HepG2 (cell line): Measurements from ENCODE around the gene PLCG1. TPM values are rescaled to one million over a fixed set of nuclear protein-coding genes. Genes with fewer than 3 reads are reported as not detected.

Experiments used
- ATAC-seq: fragments of 200-7000 bp; cut with Tn5 transposase; 3 replicates; pipeline ENCODE4 v1.9.1; 2020; ENCODE audit warnings: mild to moderate bottlenecking, moderate library complexity
- BruUV-seq: library from RNA; stranded (reverse); fragments of 400-500 nt; replicated peaks from 2 replicates; lab custom pipeline; 2021; lab: Mats Ljungman, UMichigan
- CTCF ChIA-PET: fragments of 300-600 bp; formaldehyde crosslinking; extraction: SDS; loops from one replicate; lab custom pipeline; 2021; ENCODE audit warnings: low total read pairs, inconsistent platforms, low intra/inter-chr PET ratio; lab: Yijun Ruan, JAX
- POLR2A ChIA-PET: fragments of 350-600 bp; sonication (Branson Sonifier 250); formaldehyde crosslinking; loops from one replicate; lab custom pipeline; 2020; ENCODE audit warnings: antibody characterized with exemption, inconsistent platforms; lab: Yijun Ruan, JAX
- DNase-seq: peaks from one replicate; pipeline ENCODE4 v3.0.0-alpha.2; 2015; ENCODE audit warnings: low spot score
- FAIRE-seq: peaks from 3 replicates; lab custom pipeline; 2011; peaks lifted over from hg19 to GRCh38; lab: Jason Lieb, UNC
- H2AFZ ChIP-seq: one replicate; pipeline ENCODE4 v1.6.1; 2011; ENCODE audit warnings: low read length, inconsistent platforms
- H3K27ac ChIP-seq: fragments of 300-600 bp; 3 replicates; pipeline ENCODE4 v1.8.0; 2011; ENCODE audit warnings: mixed run types, mild to moderate bottlenecking, mixed read lengths, low read length, inconsistent platforms; ENCODE audit not compliant: insufficient read depth; ENCODE audit errors: extremely low read length
- H3K27me3 ChIP-seq, 2 experiments: fragments of 200-600 bp in 1 of 2; 2 replicates in 1 of 2; 3 replicates in 1 of 2; pipeline versions ENCODE4 v1.6.0 to v1.8.0; 2011; ENCODE audit warnings: low read length in 2 of 2, mild to moderate bottlenecking in 2 of 2, moderate library complexity in 2 of 2, inconsistent platforms in 1 of 2; ENCODE audit not compliant: insufficient read depth in 2 of 2, control insufficient read depth in 1 of 2
- H3K36me3 ChIP-seq, 2 experiments: fragments of 200-600 bp in 1 of 2; replicated peaks in 1 of 2; 2 replicates in 1 of 2; 3 replicates in 1 of 2; pipeline versions ENCODE4 v1.5.1 to v1.8.0; 2011; ENCODE audit warnings: low read length in 2 of 2, inconsistent platforms in 1 of 2; ENCODE audit not compliant: insufficient read depth in 2 of 2, control insufficient read depth in 1 of 2
- H3K4me1 ChIP-seq: 2 replicates; pipeline ENCODE4 v1.5.1; 2012; ENCODE audit warnings: low read length, inconsistent platforms; ENCODE audit not compliant: insufficient read depth
- H3K4me2 ChIP-seq: 2 replicates; pipeline ENCODE4 v1.6.0; 2011; ENCODE audit warnings: low read depth, low read length, inconsistent platforms
- H3K4me3 ChIP-seq, 3 experiments: fragments of 200-600 bp in 1 of 3; sonication (generic), shearing (Covaris generic) in 1 of 3; replicated peaks in 1 of 3; 2 replicates each; pipeline ENCODE4 v1.5.1; 2011 to 2016; ENCODE audit warnings: low read length in 3 of 3, inconsistent platforms in 2 of 3, low read depth in 2 of 3, mild to moderate bottlenecking in 2 of 3, control low read depth in 1 of 3, mixed read lengths in 1 of 3; ENCODE audit not compliant: insufficient read depth in 1 of 3
- H3K79me2 ChIP-seq: one replicate; pipeline ENCODE4 v1.6.1; 2011; ENCODE audit warnings: low read length, inconsistent platforms; ENCODE audit not compliant: insufficient read depth
- H3K9ac ChIP-seq: 2 replicates; pipeline ENCODE4 v1.6.0; 2011; ENCODE audit warnings: mild to moderate bottlenecking, low read depth, low read length, inconsistent platforms; ENCODE audit not compliant: insufficient read depth
- H3K9me3 ChIP-seq: 2 replicates; pipeline ENCODE4 v1.5.1; 2012; ENCODE audit warnings: mild to moderate bottlenecking, low read length
- H4K20me1 ChIP-seq: 2 replicates; pipeline ENCODE4 v1.6.0; 2011; ENCODE audit warnings: inconsistent platforms, mild to moderate bottlenecking, low read length, moderate library complexity; ENCODE audit not compliant: insufficient read depth
- ADNP ChIP-seq: sonication (generic); formaldehyde crosslinking; IDR thresholded peaks from 2 replicates; pipeline ENCODE4 v1.4.0; 2020; ENCODE audit warnings: missing genetic modification reagents
- AGO2 ChIP-seq: fragments of 200-400 bp; formaldehyde crosslinking; optimal IDR thresholded peaks from 2 replicates; pipeline ENCODE3; 2017; ENCODE audit warnings: mild to moderate bottlenecking, low read depth, low read length, moderate library complexity
- ATF5 ChIP-seq: sonication (generic); formaldehyde crosslinking; IDR thresholded peaks from 2 replicates; pipeline ENCODE4 v1.4.0; 2020; ENCODE audit warnings: mild to moderate bottlenecking, low read depth, missing genetic modification reagents
- ATF7 ChIP-seq, 2 experiments: fragments of 450-650 bp in 1 of 2; sonication (generic) in 1 of 2; formaldehyde crosslinking in 1 of 2; IDR thresholded peaks; 2 replicates each; pipeline versions ENCODE4 v1.4.0 to v1.6.1; 2016 to 2020; ENCODE audit warnings: antibody characterized with exemption in 1 of 2, mild to moderate bottlenecking in 1 of 2, missing genetic modification reagents in 1 of 2
- CEBPZ ChIP-seq: IDR thresholded peaks from 2 replicates; pipeline ENCODE4 v1.6.1; 2012; ENCODE audit warnings: low read length, improper control_type of control experiment
- FIP1L1 ChIP-seq: fragments of 200-400 bp; formaldehyde crosslinking; IDR thresholded peaks from 2 replicates; pipeline ENCODE4 v1.6.1; 2018; ENCODE audit warnings: low read depth, mild to moderate bottlenecking, low read length, moderate library complexity, borderline replicate concordance; ENCODE audit not compliant: insufficient read depth
- FOXK1 ChIP-seq: sonication (generic); formaldehyde crosslinking; IDR thresholded peaks from 2 replicates; pipeline ENCODE4 v1.4.0; 2020; ENCODE audit warnings: low read depth, missing genetic modification reagents, borderline replicate concordance
- POLR2G ChIP-seq: fragments of 200-400 bp; formaldehyde crosslinking; IDR thresholded peaks from 2 replicates; pipeline ENCODE4 v1.6.1; 2018; ENCODE audit warnings: mild to moderate bottlenecking, low read depth, low read length, moderate library complexity
- RBM22 ChIP-seq: fragments of 200-400 bp; formaldehyde crosslinking; optimal IDR thresholded peaks from 2 replicates; pipeline ENCODE3; 2017; ENCODE audit warnings: mild to moderate bottlenecking, low read length, moderate library complexity
- SNRNP70 ChIP-seq: fragments of 200-400 bp; formaldehyde crosslinking; IDR thresholded peaks from 2 replicates; pipeline ENCODE4 v1.6.1; 2017; ENCODE audit warnings: mild to moderate bottlenecking, low read depth, low read length, moderate library complexity
- ZBTB4 ChIP-seq: sonication (generic); formaldehyde crosslinking; IDR thresholded peaks from 2 replicates; pipeline ENCODE4 v1.4.0; 2020; ENCODE audit warnings: missing genetic modification reagents, mild to moderate bottlenecking, borderline replicate concordance
- ZNF24 ChIP-seq: fragments of 450-650 bp; IDR thresholded peaks from 2 replicates; pipeline ENCODE4 v1.6.1; 2017; ENCODE audit warnings: antibody characterized with exemption, mild to moderate bottlenecking
- ZNF430 ChIP-seq: sonication (generic); formaldehyde crosslinking; IDR thresholded peaks from 2 replicates; pipeline ENCODE4 v1.9.0; 2021; ENCODE audit warnings: mild to moderate bottlenecking, missing genetic modification reagents
- ZNF678 ChIP-seq: sonication (generic); formaldehyde crosslinking; IDR thresholded peaks from 2 replicates; pipeline ENCODE4 v1.4.0; 2020; ENCODE audit warnings: mild to moderate bottlenecking, missing genetic modification reagents
- ZNF709 ChIP-seq: sonication (generic); formaldehyde crosslinking; IDR thresholded peaks from 2 replicates; pipeline ENCODE4 v1.5.0; 2020; ENCODE audit warnings: mild to moderate bottlenecking, missing genetic modification reagents
- ZNF776 ChIP-seq: sonication (generic); formaldehyde crosslinking; IDR thresholded peaks from 2 replicates; pipeline ENCODE4 v1.4.0; 2020; ENCODE audit warnings: mild to moderate bottlenecking, missing genetic modification reagents
- ZNF83 ChIP-seq: sonication (generic); formaldehyde crosslinking; IDR thresholded peaks from 2 replicates; pipeline ENCODE4 v1.4.0; 2020; ENCODE audit warnings: missing genetic modification reagents, mild to moderate bottlenecking, borderline replicate concordance
- ZSCAN9 ChIP-seq: IDR thresholded peaks from 2 replicates; pipeline ENCODE4 v1.6.1; 2016; ENCODE audit warnings: borderline replicate concordance
- WGBS: methylation state at CpG from one replicate; pipeline ENCODE4 v1.1.6; 2017; ENCODE audit warnings: low lambda C conversion rate; 5-methylcytosine and 5-hydroxymethylcytosine counted together
- in situ Hi-C: cut with HindIII; loops from 2 replicates; pipeline ENCODE4 v1.10.0; 2017; ENCODE audit warnings: low pct_unique_long_range_greater_than_20kb; ENCODE audit not compliant: extremely low pct_ligation_motif_present
- intact Hi-C: fragments of 100-400 bp; cut with micrococcal nuclease; formaldehyde crosslinking; loops from one replicate; pipeline ENCODE4 v1.10.0; 2022; ENCODE audit not compliant: unreplicated experiment
- polyA plus RNA-seq, 8 experiments: library from polyadenylated mRNA; depleted of rRNA in 3 of 8; stranded (reverse) in 7 of 8; unstranded in 1 of 8; fragments of >200 nt; fragmentation: Illumina TruSeq in 4 of 8; extraction: Trizol in 4 of 8; gene quantifications; 2 replicates each; pipeline versions ENCODE4 v1.2.1 to v1.2.3, GENCODE V29; 2011 to 2016; ENCODE audit warnings: low read depth in 4 of 8, missing spikeins in 1 of 8, mixed read lengths in 1 of 8; ENCODE audit not compliant: insufficient read depth in 1 of 8
- total RNA-seq, 5 experiments: library from RNA; depleted of rRNA; stranded (reverse); fragments of >200 nt; fragmentation: Illumina TruSeq; extraction: Trizol; gene quantifications; 2 replicates each; pipeline ENCODE4 v1.2.3, GENCODE V29; 2016; ENCODE audit warnings: low read depth in 1 of 5

Gene PLCG1
- total and polyA plus RNA-seq, 2 of the 13 experiments (the other 11 are each of a cell fraction or from before 2014, with no cell fraction given), result 85.3 to 158 TPM

GRCh38 chr20:41169791-41170351 lies 32.5 kb downstream of the PLCG1 start:
- CTCF ChIA-PET, result no interaction called here
- FAIRE-seq, result no peak
- Histone ChIP-seq H3K4me2 (no peak overlapping the region), H3K4me1 (no peaks in the 10 kb centered on the region), H3K27ac (no peak overlapping the region), H3K9me3 (no peaks in the 10 kb centered on the region), H3K79me2 (no peaks in the 10 kb centered on the region), H4K20me1 (peaks cover 10% of the 10 kb centered on the region; the same call in 1 of the 2 replicates), H2AFZ (no peak overlapping the region), H3K27me3 (no peaks in the 10 kb centered on the region), H3K4me3 (no peak overlapping the region), H3K36me3 (peaks cover 79 to 94% of the 10 kb centered on the region in 2 experiments), H3K9ac (no peak overlapping the region)
- in situ Hi-C loops, result loop anchor here (5.0 kb wide), 1 partner anchor 172 kb away; the partner anchor contains the start of gene LPIN3
- POLR2A ChIA-PET, result no interaction called here
- ATAC-seq, result no peak
- DNase-seq, result no peak
- WGBS, result 98% methylated on average over 14 of the region's 14 CpGs
- no TSS peak for BruUV-seq
- intact Hi-C loops, result no loop called here
- TF ChIP-seq ATF7 (IDR thresholded peaks at IDR 0.05), result no peak
- 0 out of 2 replicates have a peak, but pooled peaks have one; percentile 26 for TF ChIP-seq ATF7 (CRISPR knock-in tag; IDR thresholded peaks at IDR 0.05)
- no peak for TF ChIP-seq POLR2G
- no peak for TF ChIP-seq ATF5
- no peak for TF ChIP-seq ZNF430
- TF ChIP-seq ZNF24, result no peak
- TF ChIP-seq FIP1L1, result no peak
- 0 out of 2 replicates have a peak, but pooled peaks have one; percentile 33 for TF ChIP-seq ZNF709 (CRISPR knock-in tag)
- TF ChIP-seq ZNF678 (CRISPR knock-in tag), result no peak
- TF ChIP-seq ZSCAN9 (CRISPR knock-in tag), result no peak
- TF ChIP-seq ZBTB4 (CRISPR knock-in tag), result no peak
- no peak for TF ChIP-seq RBM22
- TF ChIP-seq CEBPZ, result no peak
- no peak for TF ChIP-seq ZNF83 (CRISPR knock-in tag)
- no peak for TF ChIP-seq ZNF776 (CRISPR knock-in tag)
- no peak for TF ChIP-seq ADNP (CRISPR knock-in tag)
- TF ChIP-seq SNRNP70, result no peak
- no peak for TF ChIP-seq FOXK1 (CRISPR knock-in tag)
- peak; percentile 57 for TF ChIP-seq AGO2
